GM21360 (cell line): ENCODE results near the gene CFAP100.

Source experiments
- ATAC-seq: cut with Tn5 transposase; IDR thresholded peaks from one replicate; pipeline ENCODE4 v1.9.1; 2021; ENCODE audit warnings: mild to moderate bottlenecking, moderate library complexity; ENCODE audit not compliant: unreplicated experiment

CFAP100 gene

DNA sequence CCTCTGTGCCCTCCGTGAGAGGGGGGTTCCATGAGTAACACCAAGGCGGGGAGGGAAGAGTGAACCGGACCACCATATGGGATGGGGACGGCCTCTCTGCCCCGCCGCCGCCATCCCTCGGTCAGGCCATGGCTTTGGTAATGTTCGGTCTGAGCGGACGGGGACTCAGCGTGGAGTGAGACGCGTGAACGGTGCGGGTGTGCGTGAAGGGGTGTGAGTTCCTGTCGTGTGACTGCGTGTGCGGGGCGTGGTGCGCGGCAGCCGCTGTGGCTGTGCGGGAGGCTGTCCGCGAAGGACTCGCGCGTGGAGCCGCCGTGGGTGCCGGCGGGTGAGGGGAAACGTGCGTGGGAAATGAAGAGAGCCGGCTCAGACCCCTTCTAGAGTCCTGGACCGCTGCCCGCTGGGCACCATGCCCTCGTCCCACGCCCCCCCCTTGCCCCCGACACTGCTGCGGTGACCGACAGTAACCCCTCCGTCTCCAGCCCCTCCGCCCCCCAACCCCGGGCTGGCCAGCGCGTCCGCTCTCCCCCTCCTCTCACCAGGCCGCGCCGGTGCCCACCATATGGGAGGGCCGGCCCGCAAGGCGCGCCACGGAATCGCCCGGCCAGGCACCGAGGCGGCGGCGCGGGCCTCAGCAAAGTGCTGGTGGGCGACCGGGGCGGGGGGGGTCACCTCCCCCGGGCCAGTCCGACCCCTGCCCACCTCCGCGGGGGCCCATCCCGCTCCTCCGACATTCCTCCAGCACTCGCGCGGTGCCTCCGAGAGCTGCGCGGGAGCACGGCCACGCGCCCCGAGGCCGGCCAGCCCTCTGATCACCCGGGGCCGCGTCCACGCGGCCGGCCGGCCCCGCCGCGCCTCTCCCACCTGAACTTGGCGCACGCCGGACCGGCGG is 38.1 kb upstream of the CFAP100 start:
- ATAC-seq = no peak

DNA sequence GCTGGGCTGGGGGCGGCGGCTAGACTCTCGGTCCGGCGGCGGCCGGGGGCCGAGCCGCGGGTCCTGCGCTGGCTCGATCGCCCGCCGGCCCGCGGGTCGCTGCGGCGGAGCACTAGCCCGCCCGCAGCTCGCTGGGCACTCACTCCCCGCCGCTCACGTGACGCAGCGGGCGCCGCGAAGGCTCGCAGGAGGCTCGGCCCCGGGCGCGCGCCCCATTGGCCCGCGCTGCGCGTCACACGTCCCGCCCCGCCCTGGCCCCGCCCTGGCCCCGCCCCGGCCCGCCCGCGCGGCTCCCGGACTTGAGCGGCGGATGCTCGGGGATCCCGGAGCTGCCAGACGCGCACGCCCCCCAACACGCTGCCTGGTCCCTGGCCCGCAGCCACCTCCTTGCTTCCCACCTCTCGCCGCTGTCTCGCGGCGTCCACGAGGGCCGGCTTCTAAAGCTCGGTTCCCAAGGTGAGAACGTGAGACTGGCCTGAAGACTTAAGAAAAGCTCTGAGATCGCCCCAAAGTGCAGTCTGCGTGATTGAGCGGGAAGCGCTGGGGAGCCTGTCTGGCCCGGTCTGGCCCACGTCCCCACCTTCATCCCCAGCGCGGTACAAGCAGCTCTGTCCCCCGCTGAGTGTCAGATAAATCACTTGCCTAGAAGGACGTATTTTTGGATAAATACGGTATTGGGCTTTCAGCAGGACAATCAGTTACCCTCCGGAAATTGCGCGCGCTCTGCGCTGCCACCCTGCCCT is 37.2 kb upstream of the CFAP100 start, which contains the start of gene KLF15:
TSS of gene KLF15 (minus strand) at position 114 of the 743 bp plus-strand sequence. CDS start 4,486 bp downstream, outside the sequence.
- ATAC-seq = peak; percentile 77

DNA sequence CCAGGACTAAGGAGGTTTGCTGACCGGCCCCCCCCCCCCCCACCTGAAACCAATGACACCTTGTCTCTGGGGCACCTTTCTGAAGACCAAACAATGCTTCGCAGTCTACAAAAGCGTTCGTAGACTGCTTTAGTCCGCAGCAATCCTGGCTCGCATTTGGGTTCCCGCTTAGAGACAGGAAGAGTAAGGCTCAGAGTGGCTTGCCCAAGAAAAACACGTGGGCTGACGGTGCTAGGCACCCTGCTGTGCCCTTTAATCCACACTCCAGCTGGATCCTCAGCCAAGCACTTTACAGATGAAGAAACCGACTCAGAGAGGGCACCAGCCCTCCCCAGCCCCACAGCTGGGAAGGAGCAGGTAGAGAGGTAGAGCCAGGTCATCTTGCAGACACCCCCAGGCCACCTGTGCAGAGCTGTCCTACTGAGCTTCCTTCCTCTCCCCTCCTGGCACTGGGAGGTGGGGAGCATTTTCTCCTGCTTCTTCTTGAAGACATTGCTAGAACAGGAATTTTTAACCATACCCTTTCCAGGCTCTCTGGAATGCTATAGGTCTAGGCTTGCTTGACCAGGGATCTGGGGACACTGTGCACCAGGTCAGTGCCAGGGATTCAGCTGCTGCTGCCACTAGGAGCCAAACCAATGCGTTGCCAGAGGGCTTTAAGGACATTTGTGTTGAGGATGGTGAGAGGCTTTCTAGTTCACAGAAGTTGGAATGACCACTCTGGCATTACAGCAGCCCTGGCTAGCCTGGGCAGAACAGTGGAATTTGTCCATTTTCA is 36.5 kb upstream of the CFAP100 start:
- no peak for ATAC-seq

DNA sequence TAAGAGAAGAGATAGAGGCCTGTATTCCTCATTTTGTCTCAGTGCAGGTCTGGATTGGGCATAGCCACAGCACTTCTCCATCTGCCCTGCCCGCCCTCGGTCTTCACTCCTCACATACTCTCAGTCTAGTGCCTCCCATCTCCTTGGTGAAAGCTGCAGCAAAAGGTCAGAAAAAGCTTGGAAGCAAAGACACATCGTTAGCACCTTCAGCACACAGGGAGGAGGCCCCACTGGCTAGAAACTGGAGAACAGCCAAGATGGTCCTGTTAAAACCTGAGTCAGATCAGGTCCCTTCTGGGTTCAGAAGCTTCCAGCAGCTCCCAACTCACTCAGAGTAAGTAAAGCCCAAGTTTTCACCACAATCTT is 35.9 kb upstream of the CFAP100 start:
- ATAC-seq = no peak

DNA sequence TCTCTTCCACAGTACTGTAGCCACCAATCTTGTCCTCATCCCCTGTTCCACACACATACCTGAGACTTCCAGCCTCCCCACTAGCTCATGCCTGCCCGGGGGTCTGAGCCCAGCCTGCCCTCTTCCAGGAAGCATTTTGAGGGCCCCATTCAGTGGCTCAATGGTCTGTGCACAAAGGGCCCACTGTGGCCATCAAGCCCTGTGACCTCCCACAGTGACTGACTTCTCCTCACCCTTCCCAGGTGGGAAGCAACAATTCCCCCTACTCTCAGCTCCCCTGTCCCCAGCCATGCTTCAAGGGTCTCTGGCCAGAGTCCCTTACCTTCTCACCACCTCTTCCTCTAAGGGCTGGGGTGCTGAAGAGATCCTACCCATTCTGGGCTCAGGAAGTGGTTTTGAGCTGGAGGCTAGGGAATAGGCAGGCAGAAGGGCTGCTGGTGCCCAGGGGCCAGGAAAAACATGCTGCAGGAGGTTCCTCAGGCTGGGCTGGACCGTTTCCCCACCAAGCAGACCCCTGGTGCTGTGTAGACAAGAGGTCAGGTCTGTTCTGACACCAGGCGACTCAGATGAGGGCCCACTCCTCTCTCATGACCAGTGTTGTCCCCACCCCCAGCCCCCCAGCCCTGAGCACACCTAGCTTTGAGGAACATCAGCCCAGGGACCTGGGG is 34.5 kb upstream of the CFAP100 start:
- no peak for ATAC-seq

DNA sequence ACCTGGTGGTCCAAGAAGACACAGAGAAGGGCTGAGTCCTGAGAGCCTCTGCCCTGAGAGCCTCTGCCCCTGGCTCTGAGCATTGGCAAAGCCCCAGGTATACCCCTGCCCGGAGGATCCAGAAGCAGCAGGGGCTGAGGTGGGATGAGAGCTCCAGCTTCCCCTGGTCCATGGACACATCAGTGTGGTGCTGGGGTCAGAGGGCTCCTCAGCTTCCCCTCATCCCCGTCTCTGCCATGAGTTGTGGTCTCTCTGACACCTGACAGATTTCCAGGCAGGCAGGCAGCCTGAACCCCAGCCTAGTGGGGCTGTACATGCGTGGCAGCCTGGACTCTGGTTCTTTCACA is 34.0 kb upstream of the CFAP100 start:
- no peak for ATAC-seq

DNA sequence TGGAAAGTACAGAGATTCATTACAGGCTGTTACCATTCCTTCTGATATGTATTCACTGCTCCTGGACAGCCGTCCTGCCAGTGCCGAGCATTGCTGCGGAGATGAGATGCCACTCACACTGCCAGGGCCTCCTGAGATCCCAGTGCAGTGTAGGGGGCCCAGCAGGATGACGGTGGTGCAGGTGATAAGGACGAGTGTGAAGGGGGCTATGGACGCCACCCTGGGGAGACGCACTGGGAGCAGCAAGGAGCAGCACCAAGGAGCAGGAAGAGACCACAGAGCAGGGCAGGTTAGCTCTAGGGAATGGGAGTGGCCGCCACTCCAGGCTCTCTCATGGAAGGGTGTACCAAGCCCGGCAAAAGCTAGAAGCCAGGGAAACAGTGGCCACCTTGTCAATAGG is 33.5 kb upstream of the CFAP100 start:
- ATAC-seq = no peak

- ATAC-seq = no peak
These were observed 30.5 kb upstream of the CFAP100 start for GRCh38 chr3:126364130-126364695.

- no peak for ATAC-seq
These were observed 29.9 kb upstream of the CFAP100 start for GRCh38 chr3:126364731-126365301.

- ATAC-seq = no peak
These were observed 29.1 kb upstream of the CFAP100 start for GRCh38 chr3:126365351-126366277.

GRCh38 chr3:126367316-126367805 is 27.3 kb upstream of the CFAP100 start:
- no peak for ATAC-seq

DNA sequence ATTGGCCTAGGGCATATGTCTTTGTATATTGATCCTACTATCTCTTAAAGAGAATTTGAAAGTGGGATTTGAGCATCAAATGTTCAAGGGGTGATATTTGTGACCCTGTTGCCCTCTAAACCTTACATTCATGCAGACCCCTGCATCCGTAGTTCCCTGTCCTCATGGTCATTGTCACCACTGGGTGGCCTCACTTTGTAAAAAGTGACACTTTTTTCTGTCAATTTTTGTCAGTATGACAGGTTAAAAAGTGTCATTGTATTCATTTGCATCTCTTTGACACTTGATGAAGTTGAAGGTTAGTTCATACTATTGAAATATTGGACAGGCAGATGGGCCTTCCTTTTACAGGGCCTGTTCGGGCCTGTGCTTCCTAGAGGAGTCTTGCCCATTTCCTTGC is 25.2 kb upstream of the CFAP100 start:
- ATAC-seq = no peak

GRCh38 chr3:126370055-126370454 is 24.7 kb upstream of the CFAP100 start:
- no peak for ATAC-seq

DNA sequence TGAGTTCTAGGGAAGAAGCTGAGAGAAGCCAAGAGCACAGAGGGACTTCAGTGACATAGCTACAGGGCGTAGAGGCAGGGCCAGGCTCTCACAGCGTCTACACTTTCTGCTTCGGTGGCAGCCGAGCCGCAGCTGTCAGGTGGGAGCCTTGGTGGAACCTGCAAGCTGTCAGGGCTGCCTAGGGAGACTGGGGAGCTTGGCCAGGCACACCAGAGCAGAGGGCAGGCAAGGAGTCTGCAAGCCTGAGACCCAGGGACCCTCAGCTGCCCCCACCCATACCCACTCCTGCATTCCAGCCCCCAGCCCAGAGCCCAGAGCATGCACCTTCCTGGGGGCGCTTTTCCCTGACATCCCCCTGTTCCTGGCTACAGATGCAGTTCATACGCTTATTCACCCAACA is 24.1 kb upstream of the CFAP100 start:
- ATAC-seq = no peak

DNA sequence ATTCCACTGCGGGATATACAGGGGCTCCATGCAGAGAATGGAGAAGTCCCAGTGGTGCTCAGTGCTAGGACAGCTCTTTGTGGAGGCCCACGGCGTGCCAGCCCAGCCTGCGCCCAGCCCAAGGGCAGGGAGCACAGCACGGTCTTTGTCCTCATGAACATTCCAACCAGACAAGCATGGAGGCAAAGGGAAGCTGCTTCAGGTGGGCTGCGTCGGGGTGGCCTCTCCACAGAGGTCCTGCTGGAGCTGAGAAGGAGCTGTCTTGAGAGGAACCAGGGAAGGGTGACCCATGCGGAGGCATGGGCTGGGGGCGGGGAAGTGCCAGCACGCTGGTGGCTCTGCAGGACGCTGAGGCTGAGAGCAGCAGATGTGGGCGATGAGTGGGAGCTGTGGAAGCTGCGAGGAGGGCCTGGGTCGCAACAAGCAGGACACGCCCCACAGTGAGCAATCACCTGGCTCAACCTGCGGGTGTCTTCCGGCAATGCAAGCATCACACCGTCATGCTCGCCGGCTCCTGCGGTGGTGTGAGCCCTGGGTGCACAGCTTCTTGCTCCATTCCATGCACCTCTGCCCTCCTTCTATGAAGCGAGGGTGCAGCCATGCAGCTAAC is 23.5 kb upstream of the CFAP100 start:
- no peak for ATAC-seq

DNA sequence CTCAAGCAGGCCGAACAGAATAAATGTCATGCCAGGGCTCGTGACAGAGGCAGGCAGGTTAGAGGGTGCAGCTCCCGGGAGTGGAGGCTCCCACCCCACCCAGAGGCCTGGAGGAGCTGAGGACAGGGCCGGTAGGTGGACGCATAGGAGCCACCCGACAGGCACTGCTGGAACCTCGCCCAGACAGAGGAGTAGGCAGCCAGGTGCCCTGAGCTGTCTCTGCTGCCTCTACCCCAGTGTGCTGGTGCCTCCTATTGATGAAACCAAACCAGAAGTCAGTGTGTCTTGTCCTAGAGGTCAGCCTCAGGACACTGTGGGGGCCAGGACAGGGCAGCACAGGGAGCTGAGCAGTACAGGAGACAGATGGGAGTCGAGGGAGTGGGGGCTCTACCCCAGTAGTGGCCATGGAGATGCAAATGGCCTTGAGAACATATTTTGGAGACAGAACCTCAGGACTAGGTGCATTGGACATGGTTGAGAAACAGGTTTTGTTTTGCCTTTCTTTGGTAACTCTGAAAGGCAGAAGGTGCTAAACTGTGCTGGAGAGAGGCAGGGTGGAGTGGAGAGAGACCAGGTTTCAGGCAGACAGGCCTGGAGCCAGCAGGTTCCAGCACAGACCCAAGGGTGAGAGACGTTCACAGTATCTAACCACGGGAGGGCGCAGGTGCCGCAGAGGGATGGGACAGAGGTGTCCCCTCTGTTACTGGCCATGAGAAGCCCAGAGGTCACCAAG is 22.1 kb upstream of the CFAP100 start:
- ATAC-seq = no peak

GRCh38 chr3:126373146-126373613 is 21.5 kb upstream of the CFAP100 start:
- ATAC-seq = no peak
